Measurements from ENCODE around the gene PYGO2. TPM values are rescaled to one million over a fixed set of nuclear protein-coding genes. Genes with fewer than 3 reads are reported as not detected.

The PYGO2 gene
- total and polyA plus RNA-seq, 2 of the 8 experiments (the other 6 are each of a cell fraction or from before 2014, with no cell fraction given): 31.0 to 31.6 TPM

GRCh38 chr1:154926201-154926600, 35.4 kb downstream of the PYGO2 start (continued):
- TF ChIP-seq E2F6 (IDR thresholded peaks at IDR 0.05): no peak
- TF ChIP-seq FOSL1 (IDR thresholded peaks at IDR 0.05; ENCODE audit: insufficient read depth, low read depth, low read length): no peak

Measured in H1 (cell line).